Measurements from ENCODE around the gene MRPS23.
A peak's percentile ranks its signal among the peaks of the same experiment; 100 is the strongest.

Gene MRPS23
- 6.4 to 14.3 (median 11.9) reads per million in 4 donors for total RNA-seq

DNA sequence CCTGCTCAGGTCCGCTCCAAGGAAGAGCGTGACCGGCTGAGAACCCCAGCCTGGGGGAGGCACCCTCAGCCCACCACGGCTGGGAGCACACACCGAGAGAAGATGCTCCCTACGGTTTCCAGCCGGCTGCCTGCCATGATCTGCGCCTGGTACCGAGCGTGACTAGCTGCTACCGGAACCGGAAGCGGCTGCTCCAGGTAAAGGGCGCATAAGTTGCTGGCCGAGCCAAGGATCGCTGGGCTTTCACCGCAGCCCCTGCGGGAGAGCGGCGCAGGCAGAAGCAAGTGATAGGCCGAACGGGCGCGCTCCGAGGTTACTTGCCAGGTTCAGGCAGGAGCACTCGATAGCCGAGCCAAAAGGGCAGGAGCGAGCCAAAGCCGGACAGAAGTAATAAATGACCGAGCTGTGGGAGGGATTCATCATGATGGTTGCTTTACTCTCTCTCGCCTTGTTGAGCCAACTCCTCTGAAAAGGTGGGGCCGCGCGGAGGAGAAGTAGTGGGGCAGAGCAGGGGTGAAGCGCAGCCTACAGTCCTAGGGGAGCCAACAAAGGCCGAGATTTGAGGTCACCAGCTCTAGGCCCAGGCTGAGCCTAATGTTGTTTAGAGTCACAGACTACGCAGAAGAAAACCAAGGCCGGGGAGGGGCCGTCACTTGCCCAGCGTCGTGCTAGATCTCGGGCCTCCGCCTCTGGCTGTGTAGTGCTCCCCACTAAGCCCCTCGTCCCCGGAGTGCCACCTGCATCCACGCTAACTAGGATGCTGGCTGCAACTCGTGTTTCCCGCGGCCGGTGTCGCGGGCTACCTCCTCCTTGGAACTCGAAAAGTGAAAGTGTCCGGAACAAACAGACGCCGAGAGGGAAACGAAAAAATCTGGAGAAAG, at the start of gene MRPS23:
MRPS23 (minus strand) TSS at position 171 of the 881 bp plus-strand sequence; CDS start at position 137, 34 bp downstream.
- peak; percentile 92 to 98 (median 95) for DNase-seq

DNA sequence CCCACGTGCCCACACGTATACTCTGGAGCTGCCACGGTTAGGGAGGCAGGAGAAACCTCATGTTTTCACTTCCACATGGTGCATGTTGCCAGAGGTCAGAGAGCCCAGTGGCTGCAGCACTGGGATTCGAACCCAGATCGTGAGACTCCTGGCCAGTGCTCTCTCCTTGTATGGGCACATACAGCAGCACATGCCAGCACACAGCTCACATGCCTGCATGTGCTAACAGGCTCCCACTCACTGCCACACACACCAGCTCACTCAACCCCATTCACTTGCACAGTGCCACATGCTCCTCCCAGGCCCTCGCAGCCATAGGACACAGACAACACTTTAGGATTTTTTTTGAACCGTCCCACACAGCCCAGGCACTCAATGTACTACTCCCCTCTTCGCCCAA, 49.5 kb upstream of the MRPS23 start:
- no peak for DNase-seq

DNA sequence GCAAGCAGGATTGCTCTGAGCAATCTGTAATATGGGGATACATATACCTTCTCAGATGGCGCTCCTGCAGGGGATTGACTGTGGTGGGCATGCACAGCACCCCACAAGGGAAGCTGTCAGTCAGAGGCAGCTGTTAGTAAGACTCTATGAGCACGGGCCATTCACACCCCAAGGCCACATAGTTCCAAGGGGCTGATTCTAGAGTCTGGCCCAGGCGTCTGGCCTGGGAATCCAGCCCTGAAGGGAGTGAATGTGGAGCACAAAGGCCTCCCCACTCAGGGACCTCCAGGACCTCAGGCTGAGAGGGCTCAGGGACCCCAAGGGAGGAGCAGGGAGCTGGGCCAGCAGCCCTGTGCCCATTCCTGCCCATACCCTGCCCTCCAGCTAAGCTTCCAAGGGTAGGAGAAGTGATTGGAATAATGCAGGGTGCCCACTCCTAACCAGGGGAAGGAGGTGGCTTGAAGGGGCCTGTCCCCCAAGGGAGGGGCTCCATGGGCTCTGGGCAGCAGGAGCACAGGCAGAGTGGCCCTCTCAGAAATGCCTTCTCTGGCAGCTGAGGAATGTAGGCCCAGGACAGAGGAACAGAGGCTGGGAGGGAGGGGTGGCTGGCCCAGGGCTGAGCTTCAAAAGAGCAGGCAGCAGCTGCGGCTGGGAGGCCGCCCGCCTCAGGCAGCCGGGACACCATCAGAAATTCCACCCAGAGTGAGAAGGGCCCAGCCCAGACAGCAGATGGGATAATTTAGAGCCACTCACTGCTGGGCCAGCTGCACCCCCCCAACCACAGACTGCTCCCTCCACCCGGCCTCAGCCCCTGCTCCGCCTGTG, 48.9 kb upstream of the MRPS23 start:
- no peak for DNase-seq

DNA sequence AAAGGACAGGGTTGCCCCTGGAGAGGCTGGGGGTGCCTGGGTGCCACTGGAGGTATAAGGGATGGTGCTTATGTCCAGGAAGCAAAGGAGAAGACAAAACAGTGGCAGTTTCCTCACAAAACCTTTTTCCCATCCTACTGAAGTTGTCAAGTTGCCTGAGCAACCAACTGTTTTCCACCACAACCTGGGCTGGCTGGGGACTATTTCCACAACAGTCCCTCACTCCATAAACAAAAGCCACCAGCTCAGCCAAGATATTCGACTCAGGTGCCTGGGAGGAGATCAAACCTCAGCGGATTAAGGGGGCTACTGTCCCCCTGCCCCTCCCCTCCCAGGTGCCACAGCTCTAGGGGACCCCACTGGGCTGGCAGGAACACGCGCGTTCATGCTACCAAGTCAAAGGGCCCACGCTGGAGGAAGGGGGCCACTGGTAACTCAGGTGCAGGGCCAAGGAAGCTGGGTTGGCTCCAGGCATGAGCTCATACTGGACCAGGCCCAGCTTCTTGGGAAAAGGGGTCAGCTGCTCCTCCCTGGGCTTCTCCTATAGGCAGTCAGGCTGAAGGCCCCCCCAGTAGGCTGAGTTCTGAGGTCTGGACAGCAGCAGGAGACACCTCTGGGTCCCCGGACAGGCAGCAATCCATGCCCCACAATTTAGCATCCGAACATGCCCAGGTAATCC, 45.7 kb upstream of the MRPS23 start:
- DNase-seq, result no peak

GRCh38 chr17:57894848-57895247, 45.0 kb upstream of the MRPS23 start:
- DNase-seq, result no peak

- no peak for DNase-seq
These were observed 43.2 kb upstream of the MRPS23 start for GRCh38 chr17:57892820-57893595.

DNA sequence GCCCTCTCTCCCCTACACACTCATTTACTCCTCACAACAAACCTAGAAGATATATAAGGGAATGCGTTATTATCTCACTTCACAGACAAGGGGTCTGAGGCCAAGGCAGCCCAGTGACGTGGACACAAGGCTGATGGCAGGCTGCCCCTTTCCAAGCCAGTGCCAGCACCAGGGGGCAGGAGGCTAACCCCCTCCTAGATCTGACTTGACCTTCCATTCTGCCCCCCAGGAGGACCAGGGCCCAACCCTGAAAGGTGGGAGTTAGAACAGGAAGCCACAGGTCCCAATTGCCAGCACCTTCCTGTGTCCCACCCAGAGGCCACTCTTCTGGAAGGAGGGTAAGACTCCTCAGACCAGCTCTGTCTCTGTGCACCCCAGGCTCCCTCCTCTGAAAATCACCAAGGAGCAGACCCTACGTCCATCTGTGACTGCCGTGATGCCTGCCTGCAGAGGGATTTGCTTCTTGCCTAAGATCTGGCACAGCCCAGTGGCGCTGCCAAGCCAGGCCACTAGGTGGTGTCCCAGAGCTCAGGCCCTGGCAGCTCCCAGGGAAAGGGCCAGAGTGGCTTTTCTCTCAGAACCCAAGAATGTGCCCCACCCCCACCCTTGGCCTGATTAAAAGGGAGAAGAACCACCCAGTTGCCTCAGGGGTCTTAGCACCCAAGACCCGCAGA, 42.4 kb upstream of the MRPS23 start:
- DNase-seq, result peak; percentile 35 to 67 (median 64)

DNA sequence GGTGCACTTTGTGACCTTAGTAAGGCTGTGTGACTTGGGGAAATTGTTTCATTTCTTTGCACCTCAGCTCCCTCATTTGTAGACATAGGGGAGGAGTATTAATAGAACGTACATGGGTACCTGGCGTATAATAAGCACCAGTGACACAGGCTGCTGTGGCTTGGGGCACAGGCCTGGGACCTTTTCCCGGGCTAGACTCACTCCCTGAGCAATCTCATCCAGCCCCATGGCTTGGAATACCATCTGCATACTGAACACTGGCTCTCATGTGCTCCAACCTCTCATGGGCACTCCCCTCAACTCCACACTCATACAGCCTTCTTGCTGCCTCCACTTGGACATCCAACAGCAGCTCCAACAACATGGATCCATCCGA, 41.0 kb upstream of the MRPS23 start:
- no peak for DNase-seq

- no peak for DNase-seq
These were observed 40.3 kb upstream of the MRPS23 start for GRCh38 chr17:57889892-57890856.

GRCh38 chr17:57889252-57889651, 39.4 kb upstream of the MRPS23 start:
- DNase-seq, result no peak

DNA sequence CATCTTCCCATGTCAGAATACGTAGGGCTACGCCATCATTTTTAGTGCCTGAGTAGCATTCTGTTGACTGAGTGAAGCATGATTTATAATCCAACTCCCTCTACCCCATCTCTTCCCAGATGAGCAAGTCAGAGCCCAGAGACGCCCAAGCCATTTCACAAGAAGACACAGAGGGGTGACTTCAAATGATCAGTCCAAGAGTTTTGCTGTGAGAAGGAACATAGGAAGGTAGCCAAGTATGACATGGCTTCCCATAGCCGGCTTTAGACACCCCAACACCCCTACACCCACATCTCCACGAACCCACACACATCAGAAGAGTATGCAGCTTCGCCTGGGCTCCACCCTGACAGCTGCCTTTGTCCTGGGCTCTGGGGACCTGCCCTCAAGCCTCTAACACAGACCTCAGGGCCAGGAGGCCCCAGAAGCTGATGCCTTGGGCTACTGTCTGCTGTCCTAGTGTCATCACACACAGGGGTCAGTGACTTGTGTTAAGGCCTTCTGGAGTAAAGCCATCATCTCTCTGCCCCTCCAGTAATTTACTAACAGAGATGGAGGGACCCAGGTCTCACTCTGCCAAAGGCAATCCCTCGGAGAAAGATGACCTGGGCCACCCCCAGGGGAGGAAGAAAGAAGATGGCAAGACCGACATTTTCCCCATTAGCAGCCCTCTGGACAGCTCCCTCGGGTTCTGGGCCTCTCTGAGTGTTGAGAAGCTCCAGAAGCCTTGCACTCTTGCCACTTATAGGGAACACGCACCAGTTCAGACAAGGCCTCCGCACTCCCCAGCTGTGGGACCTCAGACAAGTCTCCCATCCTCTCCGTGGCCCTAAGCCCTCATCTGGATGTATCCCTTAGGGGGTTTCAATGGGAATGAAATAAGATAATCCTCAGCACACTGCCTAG, 38.7 kb upstream of the MRPS23 start:
- DNase-seq, result no peak

GRCh38 chr17:57887161-57887560, 37.3 kb upstream of the MRPS23 start:
- DNase-seq, result no peak

- no peak for DNase-seq
These were observed 36.2 kb upstream of the MRPS23 start for GRCh38 chr17:57886020-57886419.

GRCh38 chr17:57885148-57885915, 35.5 kb upstream of the MRPS23 start:
- DNase-seq, result no peak

DNA sequence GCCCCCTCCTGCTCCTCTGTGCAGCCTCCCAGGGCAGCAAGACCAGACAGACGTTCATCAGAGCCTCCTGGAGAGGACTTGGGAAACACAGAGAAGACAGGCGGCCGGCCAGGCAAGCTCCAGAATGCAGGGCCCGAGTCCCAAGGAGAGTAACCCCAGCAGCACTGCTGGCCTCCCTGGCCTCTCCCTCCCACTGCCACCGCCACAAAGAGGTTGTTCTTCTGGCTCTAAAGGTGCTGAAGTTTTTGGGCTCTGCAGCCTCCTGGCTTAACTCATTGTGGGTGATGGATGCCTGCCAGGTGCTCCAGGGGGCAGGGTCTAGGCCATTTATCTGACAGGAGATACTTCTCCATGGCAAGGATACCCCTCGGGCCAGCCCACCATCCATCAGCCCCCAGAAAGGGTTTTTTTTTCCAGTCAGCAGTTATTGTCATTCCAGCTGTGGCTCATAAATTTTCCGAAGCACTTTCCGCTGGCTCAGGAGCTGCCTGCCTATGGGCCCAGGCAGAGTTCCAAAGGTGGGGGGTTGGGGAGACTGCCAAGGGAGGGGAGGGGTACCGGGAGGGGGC, 32.0 kb upstream of the MRPS23 start:
- no peak for DNase-seq

- DNase-seq, result no peak
These were observed 31.3 kb upstream of the MRPS23 start for GRCh38 chr17:57881143-57881542.

GRCh38 chr17:57880086-57880456, 30.2 kb upstream of the MRPS23 start:
- DNase-seq, result no peak

DNA sequence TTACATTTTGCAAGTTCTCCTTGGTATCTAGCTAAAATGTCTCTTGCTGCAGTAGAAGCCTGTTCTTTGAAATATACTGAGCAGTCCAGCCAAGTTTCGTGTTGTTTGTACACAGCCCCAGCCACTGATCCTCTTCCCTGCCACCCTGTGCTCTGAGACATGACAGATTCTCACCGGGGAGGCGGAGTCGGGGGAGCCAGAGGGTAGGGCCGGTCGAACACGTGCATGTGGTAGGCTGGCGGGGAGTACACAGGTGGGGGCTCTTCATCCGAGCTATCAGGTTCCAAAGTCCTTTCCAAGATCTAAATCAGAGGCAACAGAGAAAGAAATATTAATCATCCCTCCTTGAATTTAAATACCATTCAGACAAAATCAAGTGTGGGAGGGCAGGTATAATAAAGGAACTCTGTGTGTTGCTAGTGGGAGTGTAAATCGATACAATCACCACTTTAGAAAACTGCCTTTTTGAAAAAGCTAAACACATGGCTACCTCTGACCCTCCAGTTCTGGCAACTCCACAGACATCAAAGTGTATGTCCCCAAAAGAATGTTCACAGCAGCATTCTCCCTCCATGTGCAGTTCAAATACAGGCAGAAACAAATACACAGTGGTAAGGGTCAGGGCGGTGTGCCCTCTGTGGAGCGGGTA, 29.7 kb upstream of the MRPS23 start:
- no peak for DNase-seq
